Measurements from ENCODE around the gene SPHKAP.

- no peak for TF ChIP-seq NFRKB (IDR thresholded peaks at IDR 0.05)
- TF ChIP-seq L3MBTL2 (conservative IDR thresholded peaks at IDR 0.05) = no peak
- TF ChIP-seq ARNT (IDR thresholded peaks at IDR 0.05) = no peak
- no peak for TF ChIP-seq HDGF (IDR thresholded peaks at IDR 0.05; ENCODE audit: borderline replicate concordance)
These were observed 14.2 kb downstream of the SPHKAP start for GRCh38 chr2:228167290-228167689.
